Measurements from ENCODE around the gene MARCHF10. TPM values are rescaled to one million over a fixed set of nuclear protein-coding genes. Genes with fewer than 3 reads are reported as not detected.

The MARCHF10 gene
- total and polyA plus RNA-seq, 2 donors (not counting 3 experiments of a cell fraction or from before 2014, with no cell fraction given), result 0.11 TPM; not detected in 1

- Histone ChIP-seq H3K27me3 (ENCODE audit: control insufficient read depth in 2 of 2, insufficient read depth in 2 of 2, low read length in 2 of 2) (no peaks in the 10 kb centered on the region), H3K36me3 (ENCODE audit: control insufficient read depth in 2 of 2, extremely low read depth in 1 of 2, insufficient read depth in 2 of 2, low read length in 2 of 2) (no peaks in the 10 kb centered on the region), H3K4me3 (replicated peaks in 1 of 3; ENCODE audit: insufficient read depth in 1 of 3, low read depth in 1 of 3, low read length in 3 of 3) (no peak overlapping the region), H4K20me1 (replicated peaks; ENCODE audit: control insufficient read depth, extremely low read depth, insufficient read depth, low read length) (no peaks in the 10 kb centered on the region), H3K4me2 (ENCODE audit: insufficient read depth, low read length) (no peak overlapping the region), H2AFZ (ENCODE audit: low read depth, low read length) (no peak overlapping the region), H3K9me1 (replicated peaks; ENCODE audit: control insufficient read depth, extremely low read depth, insufficient read depth, low read length) (no peaks in the 10 kb centered on the region), H3K9ac (replicated peaks; ENCODE audit: extremely low read depth, insufficient read depth, low read length) (no peak overlapping the region), H3K79me2 (ENCODE audit: control insufficient read depth, insufficient read depth, low read length) (no peaks in the 10 kb centered on the region), H3K4me1 (ENCODE audit: control insufficient read depth, extremely low read depth, insufficient read depth, low read length) (peaks cover 34% of the 10 kb centered on the region), H3K9me3 (replicated peaks; ENCODE audit: control insufficient read depth, insufficient read depth, low read length) (no peaks in the 10 kb centered on the region), H3K27ac (ENCODE audit: insufficient read depth, low read depth, low read length) (no peak overlapping the region)
- intact Hi-C loops (cut with micrococcal nuclease) (loop anchor here (5.0 kb wide), 2 partner anchors 68 to 117 kb away; no protein-coding TSS in a partner anchor), dilution Hi-C loops (cut with MboI; ENCODE audit: extremely low pct_ligation_motif_present, low sequenced_read_pairs) (no loop called here)
- ChIA-PET CTCF (no interaction called here), POLR2A (interaction anchor here (0.7 kb wide), 1 partner anchor 252 kb away, joined by 4 read pairs; no protein-coding TSS in a partner anchor)
- no peak for DNase-seq (ENCODE audit: low read depth, low spot score)
- no TSS peak for BruUV-seq (replicated peaks)
- TF ChIP-seq POLR2A (IDR thresholded peaks at IDR 0.05; ENCODE audit: low read depth, low read length) (no peak), MAX (IDR thresholded peaks at IDR 0.05; ENCODE audit: insufficient read depth, insufficient read length) (no peak), JUN (IDR thresholded peaks at IDR 0.05; ENCODE audit: borderline replicate concordance, insufficient read depth, insufficient read length, low read depth) (no peak), MYC (IDR thresholded peaks at IDR 0.05; ENCODE audit: low read depth, low read length) (no peak), CTCF (IDR thresholded peaks at IDR 0.05; ENCODE audit: extremely low read depth in 1 of 2, insufficient read depth in 1 of 2, low read depth in 1 of 2, low read length in 2 of 2) (no peak), EZH2 (IDR thresholded peaks at IDR 0.05; ENCODE audit: borderline replicate concordance, low read depth, low read length, severe bottlenecking) (no peak)
- FAIRE-seq, result no peak
Measured at GRCh38 chr17:62824290-62825131, 16.4 kb upstream of the MARCHF10 start.
